Activated naive CD4-positive, alpha-beta T cell treated with anti-CD3 and anti-CD28 coated beads, Interleukin-2, amount 50 U/mL, for 24 hours (primary cell): ENCODE data around the gene RBM48.
"Not testable (repeated sequence)": the region's sequence is repeated elsewhere in the genome, so short reads cannot be mapped to it uniquely, and the experiment has no call there.

ENCODE experiments used
- H3K27ac Mint-ChIP-seq: one replicate; pipeline ENCODE4 v1.8.0; 2021; ENCODE audit warnings: mild to moderate bottlenecking, mixed read lengths
- H3K27me3 Mint-ChIP-seq: one replicate; pipeline ENCODE4 v1.8.0; 2021; ENCODE audit warnings: mixed read lengths
- H3K36me3 Mint-ChIP-seq: one replicate; pipeline ENCODE4 v1.8.0; 2021; ENCODE audit warnings: mixed read lengths
- H3K4me1 Mint-ChIP-seq: one replicate; pipeline ENCODE4 v1.8.0; 2021; ENCODE audit warnings: mixed read lengths
- H3K4me3 Mint-ChIP-seq: one replicate; pipeline ENCODE4 v1.8.0; 2021; ENCODE audit warnings: mild to moderate bottlenecking, mixed read lengths
- H3K9me3 Mint-ChIP-seq: one replicate; pipeline ENCODE4 v1.8.0; 2021; ENCODE audit warnings: mixed read lengths

RBM48 gene

DNA sequence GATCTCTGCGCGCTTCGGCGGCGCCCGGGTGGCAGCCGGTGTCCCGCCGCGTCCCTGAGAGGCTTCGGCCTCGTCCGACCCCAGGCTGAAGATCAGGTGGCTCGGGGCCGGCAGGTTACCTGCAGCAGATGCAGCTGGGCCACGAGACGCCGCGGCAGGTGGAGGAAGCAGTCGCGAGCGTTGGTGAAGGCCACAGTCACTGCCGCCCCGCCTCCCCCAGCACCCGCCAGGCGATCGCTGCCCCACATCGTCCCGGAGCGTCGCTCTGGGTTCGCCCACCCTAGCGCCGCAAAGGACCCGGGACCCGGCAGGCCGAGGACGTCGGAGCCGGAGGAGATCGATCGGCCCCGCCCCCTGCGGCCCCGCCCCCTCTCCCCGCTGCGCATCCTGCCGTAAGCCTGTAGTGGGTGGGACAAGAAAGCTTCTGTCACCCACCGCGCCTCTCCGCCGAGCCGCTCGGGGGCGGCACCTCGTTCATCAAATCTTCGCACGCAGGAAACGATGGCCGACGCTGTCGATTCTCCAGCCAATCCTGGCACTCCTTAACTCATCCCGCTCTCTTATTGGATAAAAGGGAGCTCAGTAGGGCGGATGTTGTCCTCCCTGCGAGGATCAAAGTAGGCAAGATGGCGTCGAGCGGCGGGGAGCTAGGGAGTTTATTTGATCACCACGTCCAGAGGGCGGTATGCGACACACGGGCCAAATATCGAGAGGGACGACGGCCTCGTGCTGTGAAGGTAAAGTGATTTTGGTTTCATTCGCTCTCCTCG, at the start of gene RBM48, which contains the start of gene PEX1:
RBM48 (plus strand) TSS at position 608 of the 770 bp plus-strand sequence; CDS start at position 627, 19 bp downstream.
PEX1 (minus strand) TSS at position 333 of the 770 bp plus-strand sequence; CDS start at position 248, 85 bp downstream.
- H3K9me3 Mint-ChIP-seq = no peaks in the 10 kb centered on the region
- peaks cover 52% of the 10 kb centered on the region for H3K4me1 Mint-ChIP-seq
- peak within 1 kb of the TSS; percentile 92 for H3K4me3 Mint-ChIP-seq
- no peaks in the 10 kb centered on the region for H3K27me3 Mint-ChIP-seq
- H3K36me3 Mint-ChIP-seq = peaks cover 10% of the 10 kb centered on the region
- H3K27ac Mint-ChIP-seq = peak within 1 kb of the TSS; percentile 98

DNA sequence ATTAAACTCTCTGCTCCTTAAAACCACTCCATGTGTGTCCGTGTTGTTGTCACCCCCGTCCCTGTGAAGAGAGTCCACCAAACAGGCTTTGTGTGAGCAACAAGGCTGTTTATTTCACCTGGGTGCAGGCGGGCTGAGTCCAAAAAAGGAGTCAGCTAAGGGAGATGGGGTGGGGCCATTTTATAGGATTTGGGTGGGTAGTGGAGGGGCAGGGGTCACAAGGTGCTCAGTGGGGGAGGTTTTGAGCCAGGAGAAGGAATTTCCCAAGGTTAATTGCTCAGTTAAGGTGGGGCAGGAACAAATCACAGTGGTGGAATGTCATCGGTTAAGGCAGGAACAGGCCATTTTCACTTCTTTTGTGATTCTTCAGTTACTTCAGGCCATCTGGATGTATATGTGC, 49.4 kb upstream of the RBM48 start:
- not testable (repeated sequence) for H3K27ac Mint-ChIP-seq, H3K4me1 Mint-ChIP-seq, H3K27me3 Mint-ChIP-seq, H3K9me3 Mint-ChIP-seq, H3K4me3 Mint-ChIP-seq, H3K36me3 Mint-ChIP-seq

DNA sequence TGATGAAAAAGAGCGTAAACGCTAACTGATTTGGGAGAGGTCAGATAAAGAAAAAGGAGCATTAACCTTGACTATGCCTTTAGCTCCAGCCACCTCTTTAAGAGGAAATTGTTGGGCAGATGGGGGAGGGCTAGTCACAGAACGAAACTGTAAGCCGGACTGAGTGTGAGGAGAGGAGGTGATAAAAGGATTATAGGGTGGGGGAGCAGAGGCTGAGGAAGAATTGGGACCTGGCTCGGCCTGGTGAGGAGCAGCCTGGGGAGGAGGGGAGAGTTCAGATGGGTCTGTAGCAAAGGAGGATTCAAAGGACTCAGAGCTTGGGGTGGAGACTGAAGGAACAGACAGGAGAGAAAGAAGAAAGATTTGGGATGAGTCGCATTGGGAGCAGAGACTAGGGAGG, 45.0 kb upstream of the RBM48 start:
- H3K4me3 Mint-ChIP-seq, H3K27me3 Mint-ChIP-seq, H3K9me3 Mint-ChIP-seq, H3K4me1 Mint-ChIP-seq, H3K36me3 Mint-ChIP-seq, H3K27ac Mint-ChIP-seq: not testable (repeated sequence)

DNA sequence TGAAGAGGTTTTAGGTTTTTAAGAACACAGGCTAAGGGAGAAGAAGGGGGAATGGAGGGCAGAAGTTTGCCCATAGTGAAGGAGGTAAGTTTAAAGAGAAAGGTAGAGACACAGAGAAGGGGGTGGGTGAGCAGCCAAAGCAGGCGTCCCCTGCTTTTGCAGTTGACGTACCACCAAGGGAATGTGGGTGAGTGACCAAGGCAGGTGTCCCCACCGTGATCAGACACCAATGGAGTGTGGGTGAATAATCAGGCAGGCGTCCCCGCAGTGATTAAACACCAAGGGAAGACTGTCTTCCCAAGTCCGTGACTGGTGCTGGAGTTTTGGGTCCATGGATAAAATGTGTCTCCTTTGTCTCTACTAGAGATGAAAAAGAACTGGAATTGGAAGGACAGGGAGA, 44.4 kb upstream of the RBM48 start:
- not testable (repeated sequence) for H3K27me3 Mint-ChIP-seq, H3K27ac Mint-ChIP-seq, H3K9me3 Mint-ChIP-seq

DNA sequence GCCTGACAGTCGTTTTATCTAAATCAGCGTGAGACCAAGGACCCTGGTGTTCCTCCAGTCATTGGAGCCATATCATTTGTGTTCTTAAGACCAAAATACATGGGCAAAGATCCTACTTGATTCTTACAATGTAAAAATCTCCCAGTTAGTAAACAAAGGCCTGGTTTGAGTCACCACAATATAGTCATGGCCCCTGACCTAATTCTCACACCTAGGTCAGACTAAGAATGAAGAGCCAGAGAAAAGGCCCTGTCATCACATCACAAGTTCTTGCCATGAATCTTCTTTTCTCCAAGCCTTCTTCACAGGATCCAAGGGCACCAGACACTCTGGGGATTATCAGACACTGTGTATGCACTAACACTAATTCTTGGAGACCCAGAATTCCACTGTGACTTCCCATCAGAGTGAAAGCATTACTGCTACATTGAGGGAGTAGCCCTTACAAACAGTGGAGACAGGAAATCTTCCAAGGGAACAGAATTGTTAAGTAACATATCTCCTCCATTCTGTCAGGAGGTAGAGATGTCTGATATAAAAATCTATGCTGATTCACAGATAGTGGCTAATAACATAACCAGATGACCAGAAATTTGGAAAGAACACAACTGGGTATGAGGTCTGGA, 43.2 kb upstream of the RBM48 start:
- Mint-ChIP-seq H3K27ac (no peak overlapping the region), H3K36me3 (peaks cover 7% of the 10 kb centered on the region), H3K27me3 (no peaks in the 10 kb centered on the region), H3K4me1 (no peaks in the 10 kb centered on the region), H3K9me3 (no peaks in the 10 kb centered on the region), H3K4me3 (no peak overlapping the region)

More for the DNA sequence above, 44.4 kb upstream of the RBM48 start:
- H3K4me3 Mint-ChIP-seq, H3K4me1 Mint-ChIP-seq, H3K36me3 Mint-ChIP-seq: not testable (repeated sequence)

DNA sequence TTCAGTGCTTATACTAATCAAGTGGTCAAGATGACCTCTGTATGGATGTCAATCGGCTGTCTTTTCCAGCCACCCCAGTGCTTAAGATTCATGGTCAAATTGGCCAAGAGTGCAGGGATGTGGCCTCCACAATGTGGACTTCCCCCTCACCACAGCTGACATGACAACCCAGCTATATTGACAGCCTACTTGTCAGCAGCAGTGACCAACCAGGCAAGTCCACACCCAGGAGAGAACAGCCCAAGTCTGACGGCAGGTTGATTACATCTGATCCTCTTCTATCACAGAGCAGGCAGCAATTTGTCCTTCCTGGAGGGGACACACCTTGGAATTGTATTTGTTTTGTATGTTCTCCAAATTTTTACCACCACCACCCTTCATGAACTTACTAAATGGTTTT, 42.6 kb upstream of the RBM48 start:
- Mint-ChIP-seq H3K4me3 (no peak overlapping the region), H3K4me1 (no peaks in the 10 kb centered on the region), H3K27me3 (no peaks in the 10 kb centered on the region)

DNA sequence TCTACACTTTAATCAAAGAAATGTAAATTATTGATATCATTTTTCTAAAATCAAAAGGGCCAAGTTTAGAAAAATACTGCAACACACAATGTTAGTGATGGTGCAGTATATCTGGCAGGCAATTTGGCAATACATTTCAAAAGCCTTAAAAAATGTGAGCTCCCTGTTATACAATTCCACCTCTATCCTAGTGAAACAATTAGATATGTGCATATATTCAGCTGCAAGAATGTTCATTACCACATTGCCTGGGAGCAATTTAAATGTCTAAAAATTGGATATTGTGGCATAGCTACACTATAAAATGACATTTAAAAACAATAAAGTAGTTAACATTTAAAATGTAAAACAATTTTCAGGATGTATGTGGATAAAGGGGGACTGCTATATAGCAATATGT, 40.8 kb upstream of the RBM48 start:
- Mint-ChIP-seq H3K4me3 (no peak overlapping the region), H3K36me3 (peaks cover 10% of the 10 kb centered on the region), H3K4me1 (no peaks in the 10 kb centered on the region), H3K27ac (no peak overlapping the region), H3K9me3 (no peaks in the 10 kb centered on the region), H3K27me3 (no peaks in the 10 kb centered on the region)

More for the DNA sequence above, 42.6 kb upstream of the RBM48 start:
- Mint-ChIP-seq H3K27ac (no peak overlapping the region), H3K36me3 (peaks cover 7% of the 10 kb centered on the region), H3K9me3 (no peaks in the 10 kb centered on the region)

DNA sequence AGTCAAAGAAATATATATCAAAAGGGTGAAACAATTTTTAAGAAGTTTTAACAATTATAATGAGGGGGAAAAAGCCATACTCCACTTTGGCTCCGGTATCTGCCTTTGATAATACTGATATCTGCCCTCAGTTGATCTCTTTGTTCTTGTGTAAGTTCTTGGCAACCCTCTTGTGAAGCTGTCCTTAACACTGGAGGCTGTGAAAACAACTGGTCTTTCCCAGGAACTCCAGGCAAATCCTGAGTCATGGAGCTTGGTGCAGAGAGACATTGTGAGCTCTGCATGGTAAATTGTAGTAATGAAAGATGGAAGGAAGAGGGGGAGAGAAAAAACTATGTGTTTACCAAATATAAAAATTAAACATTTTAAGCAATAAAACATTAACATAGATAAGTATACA, 39.0 kb upstream of the RBM48 start:
- peaks cover 10% of the 10 kb centered on the region for H3K36me3 Mint-ChIP-seq
- H3K27ac Mint-ChIP-seq = peak overlapping the region; percentile 90
- H3K27me3 Mint-ChIP-seq = no peaks in the 10 kb centered on the region
- H3K4me3 Mint-ChIP-seq = no peak overlapping the region
- no peaks in the 10 kb centered on the region for H3K4me1 Mint-ChIP-seq
- no peaks in the 10 kb centered on the region for H3K9me3 Mint-ChIP-seq

DNA sequence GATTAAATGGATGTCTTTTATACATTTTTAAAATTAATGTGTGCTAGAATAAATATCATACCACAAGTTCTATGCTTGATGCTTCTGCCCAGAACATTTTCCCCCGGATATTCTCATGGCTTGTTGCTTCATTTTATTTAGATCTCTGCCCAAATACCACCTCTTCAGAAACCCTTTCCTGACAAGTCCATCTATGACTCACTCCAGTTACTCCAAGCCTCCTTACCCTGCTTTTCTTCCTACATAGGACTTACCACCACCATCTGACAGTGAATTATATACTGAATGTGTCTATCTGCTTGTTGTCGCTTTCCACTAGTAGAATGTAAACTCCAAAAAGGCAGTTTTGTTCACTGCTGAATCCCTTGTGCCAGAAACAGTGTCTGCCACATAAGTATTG, 31.7 kb upstream of the RBM48 start:
- H3K27me3 Mint-ChIP-seq = no peaks in the 10 kb centered on the region
- H3K27ac Mint-ChIP-seq = no peak overlapping the region
- no peaks in the 10 kb centered on the region for H3K4me1 Mint-ChIP-seq
- peaks cover 19% of the 10 kb centered on the region for H3K36me3 Mint-ChIP-seq
- no peaks in the 10 kb centered on the region for H3K9me3 Mint-ChIP-seq
- no peak overlapping the region for H3K4me3 Mint-ChIP-seq

DNA sequence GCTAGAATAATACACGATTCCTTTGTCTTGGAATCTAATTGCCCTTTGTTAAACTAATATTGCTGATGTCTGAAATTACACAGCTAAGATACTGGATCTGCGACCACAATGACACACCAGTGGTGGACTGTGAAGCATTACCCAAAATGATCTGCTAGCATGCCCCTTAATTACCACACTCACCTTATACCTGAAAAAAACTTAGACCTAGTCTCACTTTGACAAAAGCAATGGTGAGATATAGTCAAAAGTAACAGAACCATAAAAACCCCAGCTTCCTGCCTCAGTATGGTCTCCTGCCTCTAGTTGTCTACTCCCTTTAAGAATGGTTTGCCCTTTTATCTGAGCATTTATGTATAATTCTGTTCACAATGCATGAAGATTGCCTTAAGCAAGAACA, 30.0 kb upstream of the RBM48 start:
- Mint-ChIP-seq H3K36me3 (peaks cover 19% of the 10 kb centered on the region), H3K27ac (no peak overlapping the region), H3K4me3 (no peak overlapping the region), H3K4me1 (no peaks in the 10 kb centered on the region), H3K9me3 (no peaks in the 10 kb centered on the region), H3K27me3 (no peaks in the 10 kb centered on the region)

DNA sequence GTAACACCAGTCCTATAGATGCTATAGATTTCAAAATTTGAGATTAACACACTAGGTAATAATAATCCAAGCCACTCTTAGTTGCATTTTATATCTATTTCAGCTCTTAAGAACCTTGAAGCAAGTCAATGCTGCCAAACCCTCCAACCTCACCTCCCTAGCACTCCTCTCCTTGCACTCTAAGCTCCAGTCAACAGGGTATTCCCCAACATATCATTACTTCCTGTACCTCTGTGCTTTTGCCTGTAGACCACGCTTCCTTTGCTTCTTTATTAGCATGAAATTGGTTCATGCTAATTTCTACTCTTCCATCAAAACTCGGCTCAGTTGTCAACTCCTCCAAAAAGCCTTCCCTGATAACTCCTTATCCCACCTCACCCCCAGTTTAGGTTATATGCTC, 24.8 kb upstream of the RBM48 start:
- Mint-ChIP-seq H3K36me3 (peaks cover 23% of the 10 kb centered on the region), H3K4me3 (no peak overlapping the region), H3K9me3 (no peaks in the 10 kb centered on the region), H3K27me3 (no peaks in the 10 kb centered on the region), H3K4me1 (peaks cover 5% of the 10 kb centered on the region), H3K27ac (no peak overlapping the region)

DNA sequence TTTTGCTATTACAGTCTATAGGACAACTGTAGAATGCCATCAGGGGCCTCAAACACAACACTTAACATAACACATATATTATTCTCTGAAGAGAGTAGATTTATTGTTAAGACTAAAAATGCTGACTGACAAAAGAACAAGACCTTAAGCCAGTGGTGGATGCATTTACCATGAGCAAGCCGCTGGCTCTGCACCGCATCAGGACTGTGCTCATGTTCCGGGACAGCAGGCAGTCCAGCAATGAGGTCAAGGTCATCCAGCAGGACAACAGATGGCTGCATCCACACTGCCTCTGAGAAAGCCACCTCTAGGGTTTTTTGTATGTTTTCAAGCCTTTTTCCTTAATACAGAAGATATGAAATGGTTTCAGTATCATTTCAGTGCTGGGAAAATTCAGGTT, 24.0 kb upstream of the RBM48 start:
- H3K4me1 Mint-ChIP-seq = peaks cover 5% of the 10 kb centered on the region
- no peak overlapping the region for H3K27ac Mint-ChIP-seq
- peaks cover 17% of the 10 kb centered on the region for H3K36me3 Mint-ChIP-seq
- H3K27me3 Mint-ChIP-seq = no peaks in the 10 kb centered on the region
- H3K4me3 Mint-ChIP-seq = no peak overlapping the region
- H3K9me3 Mint-ChIP-seq = no peaks in the 10 kb centered on the region

DNA sequence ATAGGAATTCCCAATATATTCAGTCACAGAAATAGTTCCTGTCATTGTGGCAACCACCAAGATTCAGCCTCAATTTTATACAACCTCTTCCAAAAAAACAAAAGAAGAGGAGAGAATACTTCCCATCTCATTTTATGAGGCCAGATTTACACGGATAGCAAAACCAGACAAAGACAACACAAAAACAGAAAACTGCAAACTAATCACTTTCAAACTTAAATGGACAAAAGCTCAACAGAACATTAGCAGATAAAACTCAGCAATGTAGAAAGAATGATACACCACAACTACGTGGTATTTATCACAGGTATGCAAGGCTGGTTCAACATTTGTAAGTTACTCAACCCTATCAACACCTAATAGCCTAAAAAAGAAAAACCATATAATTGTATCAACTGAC, 22.2 kb upstream of the RBM48 start:
- Mint-ChIP-seq H3K9me3 (no peaks in the 10 kb centered on the region), H3K27me3 (no peaks in the 10 kb centered on the region), H3K36me3 (peaks cover 12% of the 10 kb centered on the region), H3K4me3 (no peak overlapping the region), H3K27ac (no peak overlapping the region), H3K4me1 (peaks cover 5% of the 10 kb centered on the region)

DNA sequence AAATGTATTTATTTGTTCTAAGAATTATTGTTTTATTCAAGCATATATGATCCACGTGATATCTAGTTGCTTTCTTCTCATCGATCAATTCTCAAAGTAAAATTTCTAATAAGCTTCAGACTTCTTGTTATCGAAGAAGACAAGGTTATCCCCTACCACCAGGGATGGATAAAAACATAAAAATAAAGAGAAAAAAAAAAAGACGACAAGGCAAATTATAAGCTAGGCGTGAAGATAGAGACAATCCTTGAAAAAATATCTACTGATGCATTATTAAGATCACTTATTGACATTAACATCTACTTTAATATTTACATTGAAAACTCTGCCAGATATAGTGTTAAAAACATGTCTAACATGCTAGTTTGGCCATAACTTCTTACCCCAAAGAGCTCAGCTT, 19.6 kb upstream of the RBM48 start:
- H3K27ac Mint-ChIP-seq = no peak overlapping the region
- peaks cover 2% of the 10 kb centered on the region for H3K4me1 Mint-ChIP-seq
- no peak overlapping the region for H3K4me3 Mint-ChIP-seq
- H3K9me3 Mint-ChIP-seq = no peaks in the 10 kb centered on the region
- H3K36me3 Mint-ChIP-seq = peaks cover 7% of the 10 kb centered on the region
- no peaks in the 10 kb centered on the region for H3K27me3 Mint-ChIP-seq

DNA sequence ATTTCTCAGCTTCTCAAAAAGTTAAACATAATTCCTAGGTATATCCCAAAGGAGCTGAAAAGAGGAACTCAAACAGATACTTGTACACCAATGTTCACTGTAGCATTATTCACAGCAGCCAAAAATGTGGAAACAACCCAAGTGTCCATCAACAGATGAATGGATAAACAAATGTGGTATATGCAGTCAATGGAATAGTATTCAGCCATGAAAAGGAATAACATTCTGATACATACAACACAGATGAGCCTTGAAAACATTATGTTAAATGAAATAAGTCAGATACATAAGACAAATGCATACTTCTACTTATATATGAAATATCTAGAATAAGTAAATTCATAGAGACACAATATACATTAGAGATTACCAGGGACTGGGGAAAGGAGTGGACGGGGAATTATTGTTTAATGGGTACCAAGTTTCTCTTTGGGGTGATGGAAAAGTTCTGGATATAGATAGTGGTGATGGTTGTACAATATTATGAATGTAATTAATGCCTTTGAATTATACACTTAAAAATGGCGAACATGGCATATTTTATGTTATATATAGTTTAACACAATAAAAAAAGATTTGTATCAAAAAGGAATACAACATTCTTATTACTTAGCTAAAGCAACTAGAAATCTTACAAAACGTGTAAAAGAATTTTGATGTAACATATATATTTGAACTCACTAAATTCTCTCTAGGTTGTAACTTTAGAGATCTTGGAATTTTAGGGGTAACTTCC, 15.3 kb upstream of the RBM48 start:
- no peaks in the 10 kb centered on the region for H3K27me3 Mint-ChIP-seq
- peaks cover 8% of the 10 kb centered on the region for H3K4me1 Mint-ChIP-seq
- H3K27ac Mint-ChIP-seq = no peak overlapping the region
- peaks cover 2% of the 10 kb centered on the region for H3K36me3 Mint-ChIP-seq
- H3K9me3 Mint-ChIP-seq = no peaks in the 10 kb centered on the region
- no peak overlapping the region for H3K4me3 Mint-ChIP-seq

DNA sequence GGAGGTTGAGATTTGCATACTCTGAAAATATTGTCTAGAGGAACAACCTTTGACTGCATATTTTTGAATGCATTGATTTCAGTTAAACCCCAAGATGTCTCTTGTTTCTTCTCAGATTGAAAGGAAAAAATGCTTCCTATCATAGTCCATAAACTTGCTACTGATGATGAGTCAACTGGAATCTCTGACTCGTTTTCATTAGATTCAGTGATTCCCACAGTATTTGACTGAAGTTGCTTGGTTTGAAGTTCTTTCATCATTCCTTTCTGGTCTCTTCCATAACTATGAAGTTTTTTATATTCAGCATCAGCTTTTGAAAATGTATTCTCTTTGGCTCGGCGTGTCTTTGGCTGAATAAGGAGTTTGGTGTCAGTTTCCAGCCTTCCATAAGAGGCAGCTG, 11.0 kb upstream of the RBM48 start:
- Mint-ChIP-seq H3K4me3 (no peak overlapping the region), H3K36me3 (no peaks in the 10 kb centered on the region), H3K9me3 (no peaks in the 10 kb centered on the region)

More for the DNA sequence above, 11.0 kb upstream of the RBM48 start:
- H3K4me1 Mint-ChIP-seq = peaks cover 8% of the 10 kb centered on the region
- H3K27me3 Mint-ChIP-seq = no peaks in the 10 kb centered on the region
- peak overlapping the region; percentile 76 for H3K27ac Mint-ChIP-seq
